Gastroesophageal sphincter (tissue), 3 donors: Measurements from ENCODE around the gene GRHL3.

Experiments used
- CTCF ChIP-seq, 4 experiments: fragments of 200-600 bp in 2 of 4; fragments of 450-650 bp in 2 of 4; sonication (generic) in 1 of 4; IDR thresholded peaks; one replicate each; pipeline ENCODE4 v1.5.1; 2017 to 2019; ENCODE audit warnings: antibody characterized with exemption in 4 of 4, mild to moderate bottlenecking in 2 of 4, moderate library complexity in 2 of 4
- POLR2A ChIP-seq, 2 donors: fragments of 450-650 bp; IDR thresholded peaks; one replicate each; pipeline ENCODE4 v1.6.1; 2017; ENCODE audit warnings: antibody characterized with exemption in 2 of 2, mild to moderate bottlenecking in 2 of 2, moderate library complexity in 1 of 2
- POLR2AphosphoS5 ChIP-seq: sonication (generic); formaldehyde crosslinking; IDR thresholded peaks from one replicate; pipeline ENCODE4 v1.6.1; 2017; ENCODE audit warnings: antibody characterized with exemption

GRCh38 chr1:24390924-24391782 lies 72.0 kb downstream of the GRHL3 start:
- TF ChIP-seq POLR2AphosphoS5 (peak; percentile 12), POLR2A (IDR thresholded peaks at IDR 0.05) (no peak), CTCF (IDR thresholded peaks at IDR 0.05) (peak; percentile 82 to 96 (median 94))
